ENCODE results near the gene EZR. TPM values are rescaled to one million over a fixed set of nuclear protein-coding genes. Genes with fewer than 3 reads are reported as not detected.

Gene EZR
- total RNA-seq, 1 experiment from 2014 or later, result 1,402 TPM

DNA sequence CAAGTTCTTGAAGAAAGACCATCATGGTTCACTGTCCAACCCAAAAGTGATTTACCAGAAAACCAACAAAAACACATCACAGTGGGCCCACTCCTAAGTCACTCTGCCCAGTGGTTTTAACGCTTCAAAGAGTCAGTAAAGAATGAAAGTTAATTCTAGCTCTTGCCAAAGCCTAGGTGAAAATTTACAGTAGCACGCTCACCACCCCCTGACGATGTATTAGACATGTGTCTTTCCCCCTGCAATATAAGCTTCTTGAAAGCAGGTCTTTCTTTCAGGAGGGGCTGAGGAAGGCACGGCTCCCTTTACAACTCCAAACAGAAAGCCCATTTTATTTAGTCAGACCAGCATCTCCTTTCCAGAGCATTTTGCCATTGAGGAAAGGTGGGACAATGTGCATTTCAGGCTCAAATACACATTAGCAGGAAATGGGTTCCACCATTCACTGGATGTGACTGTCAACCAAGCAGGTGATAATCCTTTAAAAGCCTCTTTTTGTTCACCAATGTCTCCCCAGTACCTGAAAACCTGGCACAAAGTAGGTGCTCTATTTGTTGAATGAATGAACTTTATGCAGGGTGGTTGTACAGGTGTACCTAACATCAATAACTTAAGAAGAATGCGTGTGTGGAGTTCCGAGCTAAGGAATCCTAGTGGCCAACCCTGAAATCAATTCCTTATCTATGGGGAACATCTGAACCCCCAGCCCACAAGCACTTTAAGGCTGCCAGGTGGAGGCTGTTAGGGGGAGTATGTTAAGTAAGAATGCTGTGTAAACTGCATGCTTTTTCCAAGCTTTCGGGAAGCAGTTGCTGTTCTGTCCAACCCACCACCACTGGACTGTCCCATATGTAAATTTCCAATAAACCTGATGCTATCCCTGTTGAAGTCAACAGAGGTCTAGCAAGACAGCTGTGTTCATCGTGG is 11.4 kb downstream of the EZR start:
- H3K79me2 ChIP-seq (ENCODE audit: insufficient read depth, low read length), result peaks cover 99% of the 10 kb centered on the region
- H3K4me2 ChIP-seq (ENCODE audit: low read length), result peak overlapping the region; percentile 86
- ATAC-seq (peak; percentile 5; the same call in 1 of the 2 replicates), DNase-seq (ENCODE audit: low read depth, low spot score) (no peak)
- peaks cover 7 to 54% of the 10 kb centered on the region in 2 experiments; a peak in 3 of 4 replicates for H3K36me3 ChIP-seq (ENCODE audit: control insufficient read depth in 1 of 2, insufficient read depth in 2 of 2, low read length in 2 of 2)
- H3K9ac ChIP-seq (ENCODE audit: low read length), result peak overlapping the region; percentile 78
- H3K9me3 ChIP-seq (ENCODE audit: control insufficient read depth in 1 of 2, insufficient read depth in 1 of 2, low read depth in 1 of 2, low read length in 2 of 2), result no peaks in the 10 kb centered on the region
- POLR2A ChIA-PET, result interaction anchor here (1.0 to 9.1 kb wide), 7 partner anchors 8 to 121 kb away, joined by 3 to 83 read pairs (median 3); partner anchors contain the start of gene EZR
- H2AFZ ChIP-seq (ENCODE audit: low read depth, low read length, poor library complexity, severe bottlenecking), result no peak overlapping the region
- TF ChIP-seq POLR2AphosphoS5 (IDR thresholded peaks at IDR 0.05; ENCODE audit: low read depth, low read length), result peak; percentile 75
- TF ChIP-seq, protein P1, sequence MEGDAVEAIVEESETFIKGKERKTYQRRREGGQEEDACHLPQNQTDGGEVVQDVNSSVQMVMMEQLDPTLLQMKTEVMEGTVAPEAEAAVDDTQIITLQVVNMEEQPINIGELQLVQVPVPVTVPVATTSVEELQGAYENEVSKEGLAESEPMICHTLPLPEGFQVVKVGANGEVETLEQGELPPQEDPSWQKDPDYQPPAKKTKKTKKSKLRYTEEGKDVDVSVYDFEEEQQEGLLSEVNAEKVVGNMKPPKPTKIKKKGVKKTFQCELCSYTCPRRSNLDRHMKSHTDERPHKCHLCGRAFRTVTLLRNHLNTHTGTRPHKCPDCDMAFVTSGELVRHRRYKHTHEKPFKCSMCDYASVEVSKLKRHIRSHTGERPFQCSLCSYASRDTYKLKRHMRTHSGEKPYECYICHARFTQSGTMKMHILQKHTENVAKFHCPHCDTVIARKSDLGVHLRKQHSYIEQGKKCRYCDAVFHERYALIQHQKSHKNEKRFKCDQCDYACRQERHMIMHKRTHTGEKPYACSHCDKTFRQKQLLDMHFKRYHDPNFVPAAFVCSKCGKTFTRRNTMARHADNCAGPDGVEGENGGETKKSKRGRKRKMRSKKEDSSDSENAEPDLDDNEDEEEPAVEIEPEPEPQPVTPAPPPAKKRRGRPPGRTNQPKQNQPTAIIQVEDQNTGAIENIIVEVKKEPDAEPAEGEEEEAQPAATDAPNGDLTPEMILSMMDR (IDR thresholded peaks at IDR 0.05 in 2 of 3, conservative IDR thresholded peaks at IDR 0.05 in 1 of 3; ENCODE audit: borderline replicate concordance in 1 of 3, insufficient read depth in 1 of 3, low read depth in 2 of 3, low read length in 2 of 3), result peak in 1 of 3 experiments; percentile 12; a peak in 1 of 6 replicates
- TF ChIP-seq TCF7L2 (IDR thresholded peaks at IDR 0.05; ENCODE audit: borderline replicate concordance, extremely low read depth, insufficient read depth, insufficient read length), result no peak
- TF ChIP-seq EGR1 (IDR thresholded peaks at IDR 0.05; ENCODE audit: low read depth), result no peak
- no peak for TF ChIP-seq JUND (IDR thresholded peaks at IDR 0.05)
- H3K4me3 ChIP-seq (replicated peaks in 1 of 2; ENCODE audit: low read depth in 1 of 2, low read length in 2 of 2), result no peak overlapping the region
- RAD21 ChIA-PET (ENCODE audit: low non-redundant PET in 1 of 2, low total read pairs in 2 of 2, uncharacterized antibody in 2 of 2, unreplicated experiment in 2 of 2), result no interaction called here
- no peaks in the 10 kb centered on the region for H3K27me3 ChIP-seq (ENCODE audit: insufficient read depth, low read length)
- no peaks in the 10 kb centered on the region for H3K9me2 ChIP-seq (ENCODE audit: insufficient read depth)
- CTCF ChIA-PET, result interaction anchor here (0.5 to 1.8 kb wide), 4 partner anchors 8 to 116 kb away, joined by 3 to 6 read pairs (median 4); no protein-coding TSS in a partner anchor
- peaks cover 83% of the 10 kb centered on the region for H4K20me1 ChIP-seq (ENCODE audit: insufficient read depth)
- BruUV-seq (replicated peaks), result no TSS peak
- peaks cover 93 to 96% of the 10 kb centered on the region in 2 experiments for H3K4me1 ChIP-seq (ENCODE audit: control insufficient read depth in 1 of 2, insufficient read depth in 2 of 2, low read length in 2 of 2)
- H3K27ac ChIP-seq (ENCODE audit: low read depth, low read length), result peak overlapping the region; percentile 92
- intact Hi-C loops (cut with micrococcal nuclease), result loop anchor here (2.0 to 10.0 kb wide), 3 partner anchors 103 to 307 kb away; no protein-coding TSS in a partner anchor

All from HCT116 (cell line).